ENCODE results near the gene CX3CR1.
"Not testable (repeated sequence)": the region's sequence is repeated elsewhere in the genome, so short reads cannot be mapped to it uniquely, and the experiment has no call there.

CX3CR1 gene

GRCh38 chr3:39279745-39280517 lies at the start of gene CX3CR1:
TSS of gene CX3CR1 (minus strand) at chr3:39280036. CDS start at chr3:39266509, 13,527 bp downstream.
- DNase-seq: peak; percentile 28

- no peak for DNase-seq
Measured at GRCh38 chr3:39329493-39329892, 49.7 kb upstream of the CX3CR1 start, which contains the start of gene CCR8. TSS of gene CCR8 (plus strand) at chr3:39329709. CDS start at chr3:39332332, 2,623 bp downstream.

GRCh38 chr3:39327746-39328349 lies 48.0 kb upstream of the CX3CR1 start:
- no peak for DNase-seq

GRCh38 chr3:39327053-39327745 lies 47.4 kb upstream of the CX3CR1 start:
- DNase-seq: no peak

- no peak for DNase-seq
Measured at GRCh38 chr3:39325236-39325635, 45.4 kb upstream of the CX3CR1 start.

GRCh38 chr3:39323494-39323893 lies 43.7 kb upstream of the CX3CR1 start:
- DNase-seq: no peak

GRCh38 chr3:39322936-39323335 lies 43.1 kb upstream of the CX3CR1 start:
- no peak for DNase-seq

- not testable (repeated sequence) for DNase-seq
Measured at GRCh38 chr3:39322209-39322715, 42.4 kb upstream of the CX3CR1 start.

- DNase-seq: not testable (repeated sequence)
Measured at GRCh38 chr3:39321574-39321983, 41.7 kb upstream of the CX3CR1 start.

- DNase-seq: no peak
Measured at GRCh38 chr3:39319249-39319648, 39.4 kb upstream of the CX3CR1 start.

GRCh38 chr3:39318301-39318700 lies 38.5 kb upstream of the CX3CR1 start:
- DNase-seq: no peak

- no peak for DNase-seq
Measured at GRCh38 chr3:39317571-39318169, 37.8 kb upstream of the CX3CR1 start.

- DNase-seq: no peak
Measured at GRCh38 chr3:39315420-39315819, 35.6 kb upstream of the CX3CR1 start.

GRCh38 chr3:39313289-39313688 lies 33.5 kb upstream of the CX3CR1 start:
- no peak for DNase-seq

- no peak for DNase-seq
Measured at GRCh38 chr3:39302178-39302577, 22.3 kb upstream of the CX3CR1 start.

- no peak for DNase-seq
Measured at GRCh38 chr3:39299279-39299678, 19.4 kb upstream of the CX3CR1 start.

- no peak for DNase-seq
Measured at GRCh38 chr3:39296197-39297077, 16.6 kb upstream of the CX3CR1 start.

GRCh38 chr3:39295184-39295775 lies 15.4 kb upstream of the CX3CR1 start:
- DNase-seq: no peak

GRCh38 chr3:39294446-39295183 lies 14.8 kb upstream of the CX3CR1 start:
- no peak for DNase-seq

GRCh38 chr3:39292961-39293360 lies 13.1 kb upstream of the CX3CR1 start:
- DNase-seq: no peak

GRCh38 chr3:39291903-39292329 lies 12.1 kb upstream of the CX3CR1 start:
- no peak for DNase-seq

Measured in SIG-M5 (cell line).